GM20000 (cell line): ENCODE measurements around the gene TRIM39.

Experiments used
- DNase-seq: peaks from one replicate; pipeline ENCODE4 v3.0.0; 2012; ENCODE audit warnings: low spot score
- CTCF ChIP-seq: IDR thresholded peaks from 2 replicates; pipeline ENCODE4 v1.5.1; 2012; ENCODE audit warnings: mild to moderate bottlenecking, control low read depth; ENCODE audit errors: extremely low read depth, missing control alignments

TRIM39 gene

GRCh38 chr6:30328397-30328796, 1.7 kb downstream of the TRIM39 start:
- no peak for TF ChIP-seq CTCF

GRCh38 chr6:30329331-30329730, 2.6 kb downstream of the TRIM39 start:
- DNase-seq = no peak
- no peak for TF ChIP-seq CTCF

More at GRCh38 chr6:30328397-30328796, 1.7 kb downstream of the TRIM39 start:
- no peak for DNase-seq

- DNase-seq = no peak
- no peak for TF ChIP-seq CTCF
Observed at GRCh38 chr6:30331981-30332380, 5.3 kb downstream of the TRIM39 start.

- TF ChIP-seq CTCF = no peak
- DNase-seq = no peak
Observed at GRCh38 chr6:30334075-30334783, 7.5 kb downstream of the TRIM39 start.

GRCh38 chr6:30340589-30341054, 13.9 kb downstream of the TRIM39 start:
- DNase-seq = no peak
- no peak for TF ChIP-seq CTCF

GRCh38 chr6:30341218-30341617, 14.5 kb downstream of the TRIM39 start:
- TF ChIP-seq CTCF = no peak
- DNase-seq = no peak

- no peak for DNase-seq
Observed at GRCh38 chr6:30341728-30342127, 15.0 kb downstream of the TRIM39 start.

More at GRCh38 chr6:30341728-30342127, 15.0 kb downstream of the TRIM39 start:
- no peak for TF ChIP-seq CTCF
